OCI-LY3 (cell line): ENCODE data around the gene TECR.
"Not testable (repeated sequence)": the region's sequence is repeated elsewhere in the genome, so short reads cannot be mapped to it uniquely, and the experiment has no call there.

Experiments used
- CTCF ChIP-seq: fragments of 200-600, 300-600 bp; sonication (generic); IDR thresholded peaks from 2 replicates; pipeline ENCODE4 v1.5.1; 2014; ENCODE audit warnings: antibody characterized with exemption, low read length, low read depth
- EZH2phosphoT487 ChIP-seq: fragments of 200-600 bp; shearing (Covaris generic); IDR thresholded peaks from 2 replicates; pipeline ENCODE4 v1.6.1; 2018; ENCODE audit warnings: antibody characterized with exemption, mixed run types, low read depth

- TF ChIP-seq EZH2phosphoT487, CTCF: not testable (repeated sequence)
Measured at GRCh38 chr19:14589433-14589832, 60.0 kb downstream of the TECR start.
